ENCODE measurements around the gene ADAMTSL2.

Gene ADAMTSL2

DNA sequence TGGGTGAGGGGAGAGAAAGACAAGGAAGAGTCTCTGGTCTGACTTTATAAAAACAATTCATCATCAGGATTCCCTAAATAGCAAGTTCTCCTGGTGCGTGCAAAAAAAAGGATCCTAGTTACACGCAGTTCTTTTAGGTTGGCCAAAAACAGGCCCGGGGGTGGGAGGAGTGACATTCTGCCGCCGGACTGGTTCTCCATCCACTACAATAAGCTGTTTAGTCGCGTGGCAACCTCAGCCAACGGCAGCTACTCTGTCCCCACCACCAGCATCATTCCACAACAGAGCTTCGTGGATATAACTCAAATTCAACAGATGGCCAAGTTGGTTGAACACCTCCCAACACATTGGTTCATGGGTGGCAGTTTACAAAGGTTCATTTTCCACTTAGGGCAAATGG lies 77.5 kb downstream of the ADAMTSL2 start:
- Histone ChIP-seq H3K9me3 (ENCODE audit: insufficient read depth, low read depth, low read length) (no peaks in the 10 kb centered on the region), H3K9ac (ENCODE audit: low read depth, low read length) (no peak overlapping the region), H3K27ac (ENCODE audit: low read length) (no peak overlapping the region), H3K4me3 (ENCODE audit: low read length) (no peak overlapping the region), H3K4me1 (ENCODE audit: insufficient read depth, low read length) (no peaks in the 10 kb centered on the region), H3K36me3 (ENCODE audit: insufficient read depth, low read depth, low read length) (no peaks in the 10 kb centered on the region), H3K27me3 (ENCODE audit: insufficient read depth, low read length) (peaks cover 61% of the 10 kb centered on the region)

DNA sequence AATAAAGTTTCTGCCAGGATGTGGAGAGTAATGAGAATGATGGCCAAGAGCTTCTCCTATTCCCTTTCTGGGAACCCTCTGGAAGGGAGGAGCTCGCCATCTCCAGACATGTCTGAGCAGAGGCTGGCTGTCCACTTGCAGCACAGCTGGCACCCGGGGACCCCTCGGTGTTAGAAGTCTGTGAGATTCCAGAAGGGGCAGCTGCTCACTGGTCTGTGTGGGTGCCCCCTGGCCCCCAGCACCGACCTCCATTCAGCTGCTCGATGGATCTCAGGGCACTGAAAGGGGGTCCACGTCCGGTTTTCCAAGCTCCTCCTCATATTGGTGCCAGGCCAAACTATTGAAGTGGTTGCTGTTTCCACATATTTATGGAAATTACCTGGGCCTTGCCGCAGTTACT lies 78.3 kb downstream of the ADAMTSL2 start:
- H3K4me1 ChIP-seq (ENCODE audit: insufficient read depth, low read length), result no peaks in the 10 kb centered on the region
- peaks cover 54% of the 10 kb centered on the region for H3K27me3 ChIP-seq (ENCODE audit: insufficient read depth, low read length)
- H3K9me3 ChIP-seq (ENCODE audit: insufficient read depth, low read depth, low read length), result no peaks in the 10 kb centered on the region
- no peak overlapping the region for H3K4me3 ChIP-seq (ENCODE audit: low read length)
- H3K36me3 ChIP-seq (ENCODE audit: insufficient read depth, low read depth, low read length), result no peaks in the 10 kb centered on the region
- H3K9ac ChIP-seq (ENCODE audit: low read depth, low read length), result no peak overlapping the region
- no peak overlapping the region for H3K27ac ChIP-seq (ENCODE audit: low read length)

DNA sequence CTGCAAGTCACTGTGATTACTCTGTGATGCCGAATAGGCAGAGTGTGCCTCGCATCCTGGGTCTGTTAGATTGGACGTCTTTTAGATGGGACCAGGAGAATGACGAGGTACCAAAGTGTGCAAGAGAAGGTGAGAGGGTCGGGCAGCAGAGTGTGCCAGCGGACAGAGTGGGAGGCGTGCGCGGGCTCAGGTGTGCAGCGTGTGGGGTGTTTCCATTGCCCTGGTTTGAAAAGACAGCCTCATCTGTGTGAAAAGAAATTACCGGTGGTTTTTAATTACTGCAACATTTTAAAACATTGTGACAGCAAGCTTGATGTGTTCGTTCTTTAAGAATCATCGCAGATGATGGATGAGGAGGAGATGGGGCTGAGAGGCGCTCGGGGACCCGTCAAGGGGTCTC lies 78.9 kb downstream of the ADAMTSL2 start:
- H3K4me1 ChIP-seq (ENCODE audit: insufficient read depth, low read length), result no peaks in the 10 kb centered on the region
- peaks cover 48% of the 10 kb centered on the region for H3K27me3 ChIP-seq (ENCODE audit: insufficient read depth, low read length)
- no peaks in the 10 kb centered on the region for H3K36me3 ChIP-seq (ENCODE audit: insufficient read depth, low read depth, low read length)
- H3K9ac ChIP-seq (ENCODE audit: low read depth, low read length), result no peak overlapping the region
- H3K4me3 ChIP-seq (ENCODE audit: low read length), result no peak overlapping the region
- no peaks in the 10 kb centered on the region for H3K9me3 ChIP-seq (ENCODE audit: insufficient read depth, low read depth, low read length)
- H3K27ac ChIP-seq (ENCODE audit: low read length), result no peak overlapping the region

DNA sequence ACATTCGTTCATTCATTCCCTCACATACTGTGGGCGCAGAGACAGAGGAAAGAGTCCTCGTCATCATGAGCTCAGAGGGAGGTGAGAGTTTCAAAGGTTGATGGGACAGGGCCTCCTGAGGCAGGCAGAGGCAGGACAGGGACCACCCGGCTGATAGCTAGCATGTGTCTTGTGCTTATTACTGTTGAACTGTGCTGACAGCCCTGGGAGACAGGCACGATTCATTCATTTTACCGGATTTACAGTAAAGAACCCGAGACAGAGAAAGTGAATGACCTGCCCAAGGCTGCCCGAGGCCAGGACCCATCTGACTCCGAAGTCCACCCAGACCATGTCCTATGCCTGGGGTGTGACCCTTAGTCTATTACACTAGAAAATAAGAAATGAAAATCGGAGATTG lies 79.6 kb downstream of the ADAMTSL2 start:
- H3K4me1 ChIP-seq (ENCODE audit: insufficient read depth, low read length), result no peaks in the 10 kb centered on the region
- no peak overlapping the region for H3K4me3 ChIP-seq (ENCODE audit: low read length)
- H3K27ac ChIP-seq (ENCODE audit: low read length), result no peak overlapping the region
- no peaks in the 10 kb centered on the region for H3K36me3 ChIP-seq (ENCODE audit: insufficient read depth, low read depth, low read length)
- H3K9ac ChIP-seq (ENCODE audit: low read depth, low read length), result no peak overlapping the region
- peaks cover 42% of the 10 kb centered on the region for H3K27me3 ChIP-seq (ENCODE audit: insufficient read depth, low read length)
- H3K9me3 ChIP-seq (ENCODE audit: insufficient read depth, low read depth, low read length), result no peaks in the 10 kb centered on the region

DNA sequence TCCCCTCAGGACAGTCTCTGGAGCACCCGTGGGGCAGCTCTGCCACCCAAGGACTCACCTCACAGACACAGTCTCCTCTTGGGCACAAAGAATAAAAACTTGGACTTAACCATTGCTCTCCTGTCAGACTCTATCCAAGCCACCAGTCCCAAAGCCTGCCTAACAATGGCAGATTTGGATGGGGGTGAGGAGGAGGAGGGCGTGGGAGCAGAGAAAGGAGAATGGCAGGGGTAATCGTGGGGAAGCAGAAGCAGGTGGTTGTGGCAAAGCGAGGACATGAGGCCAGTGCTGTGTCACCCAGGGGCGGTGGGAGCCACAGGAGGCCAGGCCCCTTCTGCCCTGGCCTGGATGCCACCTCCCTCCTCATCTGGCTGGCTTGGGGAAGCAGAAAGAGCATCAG lies 80.2 kb downstream of the ADAMTSL2 start:
- peaks cover 38% of the 10 kb centered on the region for H3K27me3 ChIP-seq (ENCODE audit: insufficient read depth, low read length)
- H3K4me1 ChIP-seq (ENCODE audit: insufficient read depth, low read length), result no peaks in the 10 kb centered on the region
- no peak overlapping the region for H3K4me3 ChIP-seq (ENCODE audit: low read length)
- no peak overlapping the region for H3K27ac ChIP-seq (ENCODE audit: low read length)
- no peaks in the 10 kb centered on the region for H3K36me3 ChIP-seq (ENCODE audit: insufficient read depth, low read depth, low read length)
- H3K9me3 ChIP-seq (ENCODE audit: insufficient read depth, low read depth, low read length), result no peaks in the 10 kb centered on the region
- no peak overlapping the region for H3K9ac ChIP-seq (ENCODE audit: low read depth, low read length)

DNA sequence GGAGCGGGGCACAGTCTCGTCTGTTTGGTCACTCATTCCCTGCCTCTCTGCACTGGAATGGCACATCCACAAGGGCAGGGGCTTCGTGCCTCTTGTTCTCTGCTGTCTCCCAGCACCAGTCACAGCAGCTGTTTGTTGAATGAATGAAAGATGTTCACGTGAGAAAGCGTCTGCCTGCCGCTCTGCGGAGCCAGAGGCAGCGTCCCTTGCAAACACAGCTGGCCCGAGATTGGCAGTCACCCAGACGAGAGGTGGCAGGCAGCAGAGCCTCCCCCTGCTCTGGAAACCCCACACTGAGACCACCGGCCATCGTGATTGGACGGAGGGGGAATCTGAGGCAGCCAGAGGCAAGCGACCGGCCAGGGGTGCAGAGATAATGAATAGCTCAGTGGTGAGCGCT lies 80.7 kb downstream of the ADAMTSL2 start:
- H3K27me3 ChIP-seq (ENCODE audit: insufficient read depth, low read length), result peaks cover 33% of the 10 kb centered on the region; the same call in 1 of the 2 replicates
- H3K9ac ChIP-seq (ENCODE audit: low read depth, low read length), result no peak overlapping the region
- no peak overlapping the region for H3K4me3 ChIP-seq (ENCODE audit: low read length)
- H3K9me3 ChIP-seq (ENCODE audit: insufficient read depth, low read depth, low read length), result no peaks in the 10 kb centered on the region
- H3K27ac ChIP-seq (ENCODE audit: low read length), result no peak overlapping the region
- H3K4me1 ChIP-seq (ENCODE audit: insufficient read depth, low read length), result no peaks in the 10 kb centered on the region
- H3K36me3 ChIP-seq (ENCODE audit: insufficient read depth, low read depth, low read length), result no peaks in the 10 kb centered on the region

DNA sequence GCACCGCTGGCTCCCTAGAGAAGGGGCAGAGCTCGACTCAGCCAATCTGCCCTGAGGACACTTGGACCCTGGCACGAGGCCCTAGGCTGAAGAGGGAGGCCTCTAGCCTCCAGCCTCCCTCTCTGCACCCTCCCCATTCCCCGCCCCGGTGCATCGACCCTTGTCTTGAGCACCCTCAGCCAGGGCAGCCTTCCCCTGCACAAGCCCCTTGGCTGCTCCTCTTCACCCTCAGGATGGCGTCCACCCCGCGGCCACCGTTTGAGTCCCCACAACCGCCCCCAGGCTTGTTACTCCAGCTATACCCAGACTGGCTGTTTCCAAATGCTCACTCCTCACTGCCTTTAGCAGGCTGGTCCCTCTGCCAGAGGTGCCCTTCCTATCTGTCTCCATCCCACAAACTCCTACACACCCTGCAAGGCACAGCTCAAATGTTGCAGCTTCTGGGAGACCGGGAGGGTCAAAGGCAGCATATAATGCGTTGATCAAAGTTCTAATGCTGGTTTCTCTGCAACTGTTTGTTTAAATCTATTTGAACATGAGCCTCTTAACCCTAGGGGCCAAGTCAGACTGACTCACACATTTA lies 81.2 kb downstream of the ADAMTSL2 start:
- H3K4me3 ChIP-seq (ENCODE audit: low read length), result no peak overlapping the region
- H3K4me1 ChIP-seq (ENCODE audit: insufficient read depth, low read length), result no peaks in the 10 kb centered on the region
- no peaks in the 10 kb centered on the region for H3K36me3 ChIP-seq (ENCODE audit: insufficient read depth, low read depth, low read length)
- H3K27me3 ChIP-seq (ENCODE audit: insufficient read depth, low read length), result peaks cover 30% of the 10 kb centered on the region; the same call in 1 of the 2 replicates
- no peak overlapping the region for H3K27ac ChIP-seq (ENCODE audit: low read length)
- H3K9me3 ChIP-seq (ENCODE audit: insufficient read depth, low read depth, low read length), result no peaks in the 10 kb centered on the region
- no peak overlapping the region for H3K9ac ChIP-seq (ENCODE audit: low read depth, low read length)

DNA sequence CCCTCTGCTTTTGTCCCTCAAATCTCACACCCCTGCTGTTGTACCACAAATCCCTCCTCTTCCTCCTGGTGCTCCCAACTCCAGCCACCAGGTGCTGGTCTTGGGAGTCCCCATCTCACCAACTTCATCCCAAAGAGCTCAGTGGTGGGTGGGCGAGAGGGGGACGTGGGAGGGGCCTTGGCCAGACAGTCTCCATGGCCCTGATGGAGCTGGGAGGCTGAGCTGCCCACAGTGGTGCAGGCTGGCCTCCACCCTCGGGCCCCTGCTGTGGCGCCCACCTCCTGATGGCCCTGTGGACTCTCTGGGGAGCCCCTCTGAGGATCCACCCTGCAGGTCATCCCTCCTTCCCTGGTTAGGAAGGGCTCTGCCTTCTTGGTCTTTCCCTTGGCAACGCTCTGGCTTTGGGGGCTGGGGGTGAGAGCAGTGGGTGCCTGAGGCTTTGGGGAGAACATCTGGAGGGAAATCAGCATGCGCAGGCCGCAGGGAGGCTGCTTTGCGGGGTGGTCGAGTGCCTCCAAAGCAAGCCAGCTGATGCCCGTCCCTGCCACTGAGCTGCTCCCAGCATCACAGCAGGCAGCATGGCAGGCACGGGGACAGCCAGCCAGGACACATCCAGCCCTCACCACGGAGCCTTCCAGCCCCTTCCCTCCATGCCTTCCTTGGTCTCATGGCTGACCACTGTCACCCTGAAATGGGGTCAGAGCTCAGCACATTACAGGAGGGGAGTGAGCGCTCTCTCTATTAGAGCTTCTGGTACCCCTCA lies 82.3 kb downstream of the ADAMTSL2 start:
- no peaks in the 10 kb centered on the region for H3K36me3 ChIP-seq (ENCODE audit: insufficient read depth, low read depth, low read length)
- no peak overlapping the region for H3K9ac ChIP-seq (ENCODE audit: low read depth, low read length)
- no peak overlapping the region for H3K4me3 ChIP-seq (ENCODE audit: low read length)
- peaks cover 28% of the 10 kb centered on the region; the same call in 1 of the 2 replicates for H3K27me3 ChIP-seq (ENCODE audit: insufficient read depth, low read length)
- H3K9me3 ChIP-seq (ENCODE audit: insufficient read depth, low read depth, low read length), result no peaks in the 10 kb centered on the region
- H3K4me1 ChIP-seq (ENCODE audit: insufficient read depth, low read length), result no peaks in the 10 kb centered on the region
- no peak overlapping the region for H3K27ac ChIP-seq (ENCODE audit: low read length)

DNA sequence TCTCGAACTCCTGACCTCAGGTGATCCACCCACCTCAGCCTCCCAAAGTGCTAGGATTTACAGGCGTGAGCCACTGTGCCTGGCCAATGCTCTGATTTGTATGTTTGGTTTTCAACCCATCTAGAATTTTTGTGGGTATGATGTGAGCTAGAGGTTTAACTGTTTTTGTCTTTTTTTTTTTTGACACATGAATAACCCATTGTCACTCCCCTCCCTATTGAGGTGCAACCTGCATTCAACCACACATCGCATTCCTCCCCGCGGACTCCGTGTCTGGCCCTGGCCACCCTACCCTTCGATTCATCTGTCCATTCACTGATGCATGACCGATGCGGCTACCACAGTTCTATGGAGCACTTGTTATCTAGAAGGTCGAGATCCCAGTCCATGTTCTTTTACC lies 84.2 kb downstream of the ADAMTSL2 start:
- Histone ChIP-seq H3K4me3 (ENCODE audit: low read length) (no peak overlapping the region), H3K27ac (ENCODE audit: low read length) (no peak overlapping the region), H3K9ac (ENCODE audit: low read depth, low read length) (no peak overlapping the region), H3K27me3 (ENCODE audit: insufficient read depth, low read length) (peaks cover 20% of the 10 kb centered on the region; the same call in 1 of the 2 replicates), H3K9me3 (ENCODE audit: insufficient read depth, low read depth, low read length) (no peaks in the 10 kb centered on the region), H3K4me1 (ENCODE audit: insufficient read depth, low read length) (no peaks in the 10 kb centered on the region), H3K36me3 (ENCODE audit: insufficient read depth, low read depth, low read length) (no peaks in the 10 kb centered on the region)

DNA sequence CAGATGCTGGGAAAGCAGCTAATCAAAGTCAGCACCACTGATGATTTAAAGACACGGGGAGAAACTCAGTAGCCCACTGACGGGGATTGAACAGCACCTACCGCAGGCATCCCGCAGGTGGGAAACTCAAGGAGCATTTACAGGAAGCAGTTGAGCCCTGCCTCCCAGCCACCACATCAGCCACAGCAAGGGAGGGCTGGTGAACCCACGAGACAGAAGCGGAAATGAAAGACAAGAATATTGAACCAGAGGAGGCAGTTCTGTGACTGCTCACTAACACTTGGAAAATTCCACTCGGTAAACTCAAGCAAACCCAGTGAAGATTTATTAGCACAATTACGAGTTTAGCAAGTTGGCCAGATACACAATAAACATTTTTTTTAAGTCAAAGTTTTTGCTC lies 85.3 kb downstream of the ADAMTSL2 start:
- peaks cover 10% of the 10 kb centered on the region; the same call in 1 of the 2 replicates for H3K27me3 ChIP-seq (ENCODE audit: insufficient read depth, low read length)
- H3K36me3 ChIP-seq (ENCODE audit: insufficient read depth, low read depth, low read length), result no peaks in the 10 kb centered on the region
- H3K9ac ChIP-seq (ENCODE audit: low read depth, low read length), result no peak overlapping the region
- no peaks in the 10 kb centered on the region for H3K4me1 ChIP-seq (ENCODE audit: insufficient read depth, low read length)
- H3K9me3 ChIP-seq (ENCODE audit: insufficient read depth, low read depth, low read length), result no peaks in the 10 kb centered on the region
- no peak overlapping the region for H3K27ac ChIP-seq (ENCODE audit: low read length)
- no peak overlapping the region for H3K4me3 ChIP-seq (ENCODE audit: low read length)

DNA sequence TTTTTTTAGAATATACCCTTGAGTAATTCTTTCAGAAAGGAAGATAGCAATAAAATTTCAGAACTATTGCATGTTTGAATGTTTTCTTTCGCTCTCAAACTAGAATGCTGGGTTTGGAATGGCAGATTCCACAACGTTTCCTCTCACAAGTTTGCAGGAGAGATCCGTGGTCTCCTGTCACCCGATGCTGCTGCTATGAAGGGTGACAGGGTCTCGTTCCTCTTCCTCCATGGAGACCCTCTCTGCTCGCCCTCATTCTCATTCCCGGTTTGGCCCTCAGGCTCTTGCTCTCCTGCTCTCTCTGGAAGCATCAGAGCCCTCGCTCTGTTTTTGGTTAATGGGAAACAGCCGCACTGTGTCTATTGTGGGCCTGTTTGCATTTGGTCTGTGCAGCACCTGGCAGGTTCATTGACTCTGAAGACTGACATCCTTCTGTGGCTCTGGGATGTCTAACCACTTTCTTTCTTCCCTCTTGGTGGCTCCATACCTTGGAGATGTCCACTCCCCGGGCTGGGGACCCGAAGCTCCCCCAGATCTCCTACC lies 87.3 kb downstream of the ADAMTSL2 start:
- Histone ChIP-seq H3K9ac (ENCODE audit: low read depth, low read length) (no peak overlapping the region), H3K27ac (ENCODE audit: low read length) (no peak overlapping the region), H3K4me3 (ENCODE audit: low read length) (no peak overlapping the region), H3K9me3 (ENCODE audit: insufficient read depth, low read depth, low read length) (no peaks in the 10 kb centered on the region; the same call in none of the 2 replicates), H3K36me3 (ENCODE audit: insufficient read depth, low read depth, low read length) (no peaks in the 10 kb centered on the region), H3K4me1 (ENCODE audit: insufficient read depth, low read length) (no peaks in the 10 kb centered on the region), H3K27me3 (ENCODE audit: insufficient read depth, low read length) (0 out of 2 replicates have a peak, but pooled peaks cover 6% of the 10 kb centered on the region)

DNA sequence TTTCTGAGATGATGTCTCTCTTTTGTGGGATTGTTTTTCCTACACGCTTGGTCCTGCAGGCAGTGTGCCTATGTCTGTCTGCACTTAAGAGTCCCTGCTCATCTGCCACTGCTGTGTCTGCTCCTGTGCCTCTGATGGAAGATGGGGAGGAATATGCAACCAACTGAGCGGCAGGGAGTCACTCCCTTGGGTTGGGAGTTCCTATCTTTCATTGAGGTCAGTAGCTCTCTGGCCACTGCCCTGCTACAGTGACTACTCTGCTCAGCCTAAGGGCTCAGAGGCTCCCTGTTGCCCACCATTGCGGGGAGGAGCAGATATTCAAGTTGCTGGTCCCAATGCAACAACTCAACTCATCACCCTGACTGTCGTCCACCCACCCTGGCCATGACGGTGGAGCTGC lies 88.1 kb downstream of the ADAMTSL2 start:
- Histone ChIP-seq H3K9me3 (ENCODE audit: insufficient read depth, low read depth, low read length) (no peaks in the 10 kb centered on the region; the same call in none of the 2 replicates), H3K4me1 (ENCODE audit: insufficient read depth, low read length) (no peaks in the 10 kb centered on the region), H3K9ac (ENCODE audit: low read depth, low read length) (no peak overlapping the region), H3K27ac (ENCODE audit: low read length) (no peak overlapping the region), H3K27me3 (ENCODE audit: insufficient read depth, low read length) (0 out of 2 replicates have a peak, but pooled peaks cover 6% of the 10 kb centered on the region), H3K36me3 (ENCODE audit: insufficient read depth, low read depth, low read length) (no peaks in the 10 kb centered on the region), H3K4me3 (ENCODE audit: low read length) (no peak overlapping the region)

Data from iPS-20b (cell line).